HG03095 (cell line): Measurements from ENCODE around the gene ETNK2.

Experiments used
- ATAC-seq: cut with Tn5 transposase; IDR thresholded peaks from one replicate; pipeline ENCODE4 v1.9.1; 2021; ENCODE audit warnings: moderate library complexity; ENCODE audit not compliant: unreplicated experiment

Gene ETNK2

DNA sequence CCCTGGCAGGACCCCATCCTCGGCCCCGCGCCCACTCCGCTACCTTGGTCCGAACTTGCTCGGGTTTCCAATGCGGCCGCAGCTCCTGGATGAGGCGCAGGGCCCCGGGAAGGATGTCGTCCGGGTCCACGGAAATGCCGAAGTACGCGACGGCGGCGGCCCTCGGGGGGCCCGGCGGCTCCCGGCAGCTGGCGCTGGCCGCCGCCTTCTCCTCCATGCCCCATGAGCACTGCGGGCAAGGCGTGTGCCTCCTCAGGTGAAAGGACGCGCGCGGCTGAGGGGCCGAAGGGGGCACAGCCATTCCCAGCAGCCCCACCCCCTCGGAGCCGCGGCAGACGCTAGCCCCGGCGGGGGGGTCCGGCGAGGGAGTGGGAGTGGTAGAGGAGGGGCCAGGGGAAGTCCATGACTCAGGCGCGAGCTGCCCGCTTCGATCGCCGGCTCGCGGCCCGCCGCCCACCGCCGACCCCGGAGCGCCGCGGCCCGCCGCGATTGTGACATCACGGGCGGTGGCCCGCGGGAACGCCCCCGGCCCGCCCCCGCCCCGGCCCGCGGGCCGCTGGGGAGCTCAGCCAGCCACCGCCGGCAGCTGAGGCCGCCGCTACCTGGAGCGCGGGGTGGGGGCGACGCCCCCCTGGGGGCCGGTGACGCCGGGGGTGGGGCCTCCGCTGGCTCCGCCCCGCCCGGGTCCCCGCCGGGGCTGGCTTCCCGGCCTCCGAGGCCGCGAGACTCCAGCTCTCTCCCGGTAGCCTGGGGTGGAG is at the start of gene ETNK2:
TSS of gene ETNK2 (minus strand) at position 493 of the 758 bp plus-strand sequence. CDS start at position 301, 192 bp downstream.
- ATAC-seq: no peak

DNA sequence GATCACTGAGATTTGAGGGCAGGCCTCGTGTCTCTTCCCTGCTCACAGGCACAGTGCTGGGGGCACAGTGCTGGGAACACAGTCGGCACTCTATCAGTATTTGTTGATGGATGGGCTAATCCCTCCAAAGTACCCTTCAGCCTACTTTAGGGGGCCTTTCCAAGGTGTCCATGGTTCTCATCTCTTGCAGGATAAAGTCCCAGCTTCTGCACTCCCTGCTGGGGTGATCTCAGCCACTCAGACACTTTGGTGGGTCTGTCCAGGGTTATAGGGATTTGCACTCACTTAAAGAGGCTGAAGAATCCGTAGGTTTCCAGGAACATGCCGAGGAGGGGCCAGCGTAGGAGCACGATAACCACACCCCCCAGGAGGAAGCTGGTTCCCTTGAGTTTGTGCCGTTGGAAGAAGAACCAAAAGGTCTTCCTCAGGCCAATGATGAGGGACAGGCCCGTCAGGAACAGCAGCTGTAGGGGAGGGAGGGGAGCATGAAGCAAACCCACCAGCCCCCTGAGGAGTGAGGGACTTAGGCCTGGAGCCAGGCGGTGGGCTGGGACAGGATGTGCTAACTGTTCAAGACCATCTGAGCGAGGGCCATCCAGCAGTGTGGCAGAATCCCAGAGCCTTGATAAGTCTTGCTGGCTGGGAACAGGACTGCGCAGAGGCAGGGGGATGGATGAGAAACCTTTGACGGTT is 49.6 kb upstream of the ETNK2 start:
- no peak for ATAC-seq

DNA sequence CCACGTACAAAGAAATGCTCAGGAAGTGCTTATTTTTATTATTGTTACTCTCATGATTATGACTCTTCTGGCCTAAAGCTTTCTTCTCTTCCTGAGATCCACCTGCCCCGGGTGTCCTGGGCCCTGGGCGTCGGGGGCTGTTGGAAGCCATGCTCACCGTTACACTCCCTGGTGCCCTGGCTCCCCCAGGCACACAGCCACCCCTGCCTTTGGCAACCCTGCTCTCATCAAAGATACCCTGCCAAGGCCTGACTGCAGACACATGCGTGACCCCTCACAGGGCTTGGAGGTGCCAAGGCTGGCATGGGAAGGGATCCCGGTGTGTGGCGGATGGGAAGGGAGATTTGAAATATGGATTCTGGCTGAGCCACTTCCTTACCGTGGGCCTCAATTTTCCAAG is 47.7 kb upstream of the ETNK2 start:
- no peak for ATAC-seq

DNA sequence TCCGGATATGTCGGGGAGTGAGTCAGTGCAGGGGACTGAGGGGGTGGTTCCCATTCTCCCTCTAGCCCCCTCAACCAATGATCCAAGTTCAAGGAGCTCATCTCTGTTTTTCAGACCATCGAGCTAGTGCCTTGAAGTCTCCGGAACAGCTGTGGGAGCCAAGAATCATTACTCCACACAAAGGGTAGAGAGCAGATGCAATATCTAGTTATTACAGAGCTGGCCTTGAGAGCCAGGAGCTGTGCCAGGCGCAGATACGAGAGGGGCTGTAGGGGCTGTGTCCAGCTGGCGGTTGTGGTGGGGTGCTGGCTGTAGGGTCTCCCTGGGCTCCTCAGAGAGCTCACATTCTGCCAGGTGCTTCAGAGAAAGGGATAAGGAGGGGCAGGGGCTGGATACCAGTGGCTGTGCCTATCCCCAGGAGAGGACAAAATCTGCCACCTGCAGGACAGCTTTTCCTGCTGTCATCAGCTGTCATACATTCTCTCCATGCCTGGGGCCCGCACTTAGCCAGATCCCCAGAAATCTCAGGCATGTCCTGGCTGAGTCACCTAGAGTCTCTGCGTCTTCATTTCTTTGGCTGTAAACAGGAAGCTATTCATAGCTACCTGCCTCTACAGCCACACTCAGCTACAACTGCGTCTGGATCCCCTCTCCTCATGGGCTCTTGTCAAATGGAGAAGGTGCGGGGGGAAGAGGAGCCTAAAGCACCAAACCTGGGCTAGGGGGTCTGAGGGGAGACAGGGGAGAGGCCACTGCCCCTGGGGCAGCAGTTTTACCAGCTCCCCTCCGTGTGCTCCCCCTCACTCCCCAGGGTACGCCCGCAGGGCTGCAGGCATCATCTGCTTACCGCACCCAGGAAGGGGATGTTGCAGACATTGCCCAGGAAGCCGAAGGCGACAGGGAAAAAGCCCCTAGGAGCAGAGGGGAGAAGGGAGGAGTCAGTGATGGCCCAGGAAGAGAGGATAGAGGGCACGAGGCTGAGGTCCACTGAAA is 46.8 kb upstream of the ETNK2 start:
- no peak for ATAC-seq

GRCh38 chr1:204197068-204197467 is 45.2 kb upstream of the ETNK2 start:
- ATAC-seq: no peak

DNA sequence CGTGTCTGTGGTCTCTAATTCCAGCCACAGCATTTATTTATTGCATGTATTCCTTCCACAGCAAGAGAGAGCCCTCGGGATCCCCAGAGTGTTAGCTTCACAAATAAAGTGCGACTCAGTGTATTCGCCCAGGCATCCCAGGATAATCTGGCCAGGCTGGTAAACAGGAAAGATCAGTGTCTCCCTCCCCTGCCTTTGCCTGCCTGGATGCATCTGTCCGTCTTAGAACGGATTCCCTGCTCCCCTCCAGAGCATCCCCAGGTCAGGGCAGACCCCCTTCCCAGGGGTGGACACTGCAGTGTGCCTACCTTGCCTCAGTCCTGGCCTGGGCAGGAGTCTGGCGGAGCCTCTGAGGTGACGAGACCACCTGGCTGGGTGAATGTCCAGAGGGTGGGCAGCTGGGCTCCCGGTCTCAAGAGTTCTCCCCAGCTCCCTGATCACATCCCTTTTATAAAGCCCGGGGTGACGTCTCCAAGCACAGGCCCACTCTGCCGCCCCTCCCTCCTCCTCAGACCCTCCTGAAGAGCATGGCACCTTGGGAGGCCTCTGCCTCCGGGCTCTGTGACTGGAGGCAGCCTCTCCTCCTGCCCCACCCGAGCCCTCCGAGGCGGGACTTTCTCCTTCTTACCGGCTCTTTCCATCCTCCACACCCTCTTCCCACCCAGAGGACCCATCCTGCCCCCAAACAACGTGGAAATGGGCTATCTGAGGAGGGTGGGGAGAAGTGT is 44.4 kb upstream of the ETNK2 start, which contains the start of gene KISS1:
TSS of gene KISS1 (minus strand) at position 424 of the 728 bp plus-strand sequence. CDS start 3,615 bp downstream, outside the sequence.
- ATAC-seq: no peak

DNA sequence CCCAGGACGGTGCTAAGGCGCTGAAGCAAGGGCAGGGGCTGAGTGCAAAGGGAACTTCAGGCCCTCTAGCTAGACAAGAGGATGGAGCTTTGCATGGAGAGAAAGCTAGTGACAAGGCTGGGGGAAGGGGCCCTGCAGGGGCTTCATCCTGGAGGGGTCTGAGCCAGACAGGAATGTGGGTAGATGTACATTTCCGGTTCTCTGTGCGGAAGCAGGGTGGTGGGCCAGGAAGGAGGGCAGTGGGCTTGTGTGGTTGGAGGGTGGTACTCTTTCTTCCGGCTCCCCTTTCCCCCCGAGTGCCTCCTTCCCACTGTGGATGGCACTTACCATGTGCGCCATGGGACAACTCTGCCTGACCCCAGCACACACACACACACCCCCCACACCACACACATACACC is 42.9 kb upstream of the ETNK2 start:
- ATAC-seq: no peak

- ATAC-seq: no peak
Observed at GRCh38 chr1:204194080-204194479, 42.2 kb upstream of the ETNK2 start.

DNA sequence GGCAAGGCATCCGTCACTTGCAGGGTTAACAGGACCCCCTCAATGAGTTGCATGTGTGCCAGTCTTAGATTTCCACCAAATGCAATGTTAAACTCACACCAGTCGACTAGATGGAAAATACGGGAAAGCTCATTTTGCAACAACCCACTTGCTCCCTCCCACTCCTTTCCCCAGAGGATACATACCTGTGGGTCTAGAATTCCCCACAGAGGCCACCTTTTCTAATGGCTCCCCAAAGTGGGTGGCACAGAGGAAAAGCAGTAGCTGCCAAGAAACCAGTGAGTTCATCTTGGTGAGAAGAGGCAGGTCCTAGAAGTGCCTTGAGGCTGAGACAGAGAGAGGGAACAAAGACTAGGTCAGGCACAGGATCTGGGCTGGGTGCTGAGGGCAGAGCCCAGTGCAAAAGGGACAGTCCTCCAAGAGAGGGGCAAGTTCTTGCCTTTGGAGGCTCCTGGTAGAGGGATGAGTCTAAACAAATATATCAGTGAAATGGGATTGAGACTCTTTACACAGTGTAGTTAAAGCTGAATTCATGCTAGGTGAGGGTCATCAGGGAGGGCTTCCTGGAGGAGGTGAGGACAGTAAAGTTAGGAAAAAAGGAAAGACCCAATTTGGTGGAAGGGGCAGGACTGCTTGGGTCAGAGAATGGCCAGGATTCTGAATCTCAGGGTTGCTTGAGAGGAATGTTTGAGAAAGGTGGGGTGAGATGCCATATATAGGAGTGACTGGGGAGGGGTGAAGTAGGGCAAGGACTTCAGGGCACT is 40.9 kb upstream of the ETNK2 start:
- no peak for ATAC-seq

GRCh38 chr1:204192046-204192445 is 40.2 kb upstream of the ETNK2 start:
- ATAC-seq: no peak

DNA sequence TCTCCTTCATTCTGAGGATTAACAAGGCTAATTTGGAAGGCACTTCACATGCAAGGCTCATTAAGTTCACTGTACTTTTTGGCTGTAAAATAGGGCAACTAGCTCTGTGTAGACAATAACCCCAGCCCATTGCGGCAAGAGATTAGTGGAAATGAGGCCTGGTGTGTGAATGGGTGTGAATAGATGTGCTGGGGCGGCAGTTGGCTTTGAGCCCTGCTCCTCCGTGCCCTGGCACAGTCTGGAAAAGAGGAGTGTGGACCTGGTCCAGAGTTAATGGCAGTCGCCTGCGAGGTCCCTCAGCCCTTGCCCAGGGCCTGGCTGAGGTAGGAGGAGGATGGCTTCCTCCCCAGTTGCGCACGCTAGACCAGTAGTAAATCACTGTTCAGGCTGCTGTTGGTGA is 39.6 kb upstream of the ETNK2 start:
- ATAC-seq: no peak

DNA sequence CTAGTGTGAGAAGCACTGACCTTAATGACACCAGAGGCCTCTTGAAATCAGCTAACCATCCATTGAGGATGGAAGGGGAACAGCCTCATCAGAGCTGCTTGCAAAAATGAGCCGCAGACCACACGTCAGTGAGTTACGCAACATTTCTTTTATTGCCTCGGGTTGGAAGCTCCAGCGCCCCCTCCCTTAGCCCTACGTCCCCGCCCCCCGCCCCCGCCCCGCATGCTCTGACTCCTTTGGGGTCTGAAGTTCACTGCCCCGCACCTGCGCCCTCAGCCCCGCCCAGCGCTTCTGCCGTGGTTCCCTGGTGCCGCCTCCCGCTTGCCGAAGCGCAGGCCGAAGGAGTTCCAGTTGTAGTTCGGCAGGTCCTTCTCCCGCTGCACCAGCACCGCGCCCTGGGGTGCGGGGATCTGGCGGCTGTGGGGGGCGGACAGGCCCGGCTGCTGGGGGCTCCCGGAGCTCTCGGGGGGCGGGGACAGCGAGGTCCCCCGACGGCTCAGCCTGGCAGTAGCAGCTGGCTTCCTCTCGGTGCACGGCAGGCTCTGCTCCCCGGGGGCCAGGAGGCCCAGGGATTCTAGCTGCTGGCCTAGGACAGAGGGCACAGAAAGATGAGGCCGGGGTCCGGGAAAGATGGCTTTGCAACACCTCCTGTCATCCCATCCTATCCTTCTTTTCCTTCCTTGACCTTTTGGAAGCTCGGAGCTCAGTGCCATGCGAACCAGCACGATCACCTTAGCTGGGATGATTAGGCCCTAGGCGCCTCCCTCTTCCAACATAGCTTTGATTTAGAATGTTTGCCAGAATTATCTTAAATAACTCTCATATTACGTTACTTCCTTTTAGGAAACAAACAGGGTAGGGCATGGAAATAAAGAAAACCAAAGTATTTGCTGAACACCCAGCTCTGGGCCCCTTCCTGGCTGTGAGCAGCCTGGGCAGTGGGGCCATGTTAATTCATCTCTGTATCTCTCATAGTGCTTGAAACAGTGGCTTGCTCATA is 38.7 kb upstream of the ETNK2 start:
- ATAC-seq: no peak

DNA sequence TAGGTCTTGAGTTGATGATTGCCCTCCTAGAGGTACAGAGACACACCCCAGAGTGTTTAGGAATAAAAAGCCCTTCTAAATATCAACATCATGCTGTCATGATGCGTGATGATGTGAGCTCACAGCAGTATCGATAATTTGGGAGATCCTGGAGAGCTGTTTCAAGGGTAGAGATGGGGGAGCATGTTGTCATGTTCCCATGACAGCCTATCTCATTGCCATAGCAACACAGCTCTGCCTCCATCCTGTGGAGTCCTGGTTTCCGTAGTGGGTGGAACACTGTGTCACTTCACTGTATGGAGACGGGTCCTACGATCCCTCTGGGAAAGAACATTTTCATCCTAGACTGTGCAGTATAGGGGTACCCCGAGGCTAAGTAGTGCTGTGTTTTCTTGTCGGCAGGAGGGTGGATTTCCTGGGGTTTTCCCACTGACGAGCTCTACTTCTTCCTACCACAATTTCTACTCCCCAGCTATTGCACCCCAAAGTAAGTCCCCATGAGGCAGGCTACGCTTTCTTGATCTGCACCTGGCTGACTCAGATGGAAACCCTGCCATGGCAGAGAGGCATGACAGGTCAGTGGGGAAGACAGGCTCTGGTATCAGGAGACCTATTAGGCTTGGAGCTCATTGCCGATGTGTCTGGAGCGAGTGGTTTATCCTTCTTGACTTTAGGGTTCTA is 37.3 kb upstream of the ETNK2 start:
- no peak for ATAC-seq

GRCh38 chr1:204186597-204186996 is 34.8 kb upstream of the ETNK2 start:
- ATAC-seq: no peak

DNA sequence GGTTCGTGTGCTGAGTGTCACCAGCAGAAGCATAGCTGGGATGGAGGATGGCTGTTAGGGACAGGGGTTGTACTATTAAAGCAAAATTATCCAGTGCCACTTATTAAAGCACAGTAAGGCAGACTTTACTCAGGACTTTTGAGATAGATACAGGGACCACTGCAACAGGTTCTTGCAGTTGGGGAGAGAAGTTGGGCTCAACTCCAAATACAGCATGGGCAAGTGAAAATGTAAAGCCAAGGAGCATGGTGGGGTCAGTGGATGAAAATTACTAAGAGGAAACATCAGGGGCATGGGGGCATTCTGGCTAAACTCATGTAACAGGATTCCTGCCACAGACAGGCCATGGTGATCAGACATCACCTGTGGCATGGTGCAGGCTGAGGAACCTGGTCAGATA is 29.3 kb upstream of the ETNK2 start:
- ATAC-seq: no peak

DNA sequence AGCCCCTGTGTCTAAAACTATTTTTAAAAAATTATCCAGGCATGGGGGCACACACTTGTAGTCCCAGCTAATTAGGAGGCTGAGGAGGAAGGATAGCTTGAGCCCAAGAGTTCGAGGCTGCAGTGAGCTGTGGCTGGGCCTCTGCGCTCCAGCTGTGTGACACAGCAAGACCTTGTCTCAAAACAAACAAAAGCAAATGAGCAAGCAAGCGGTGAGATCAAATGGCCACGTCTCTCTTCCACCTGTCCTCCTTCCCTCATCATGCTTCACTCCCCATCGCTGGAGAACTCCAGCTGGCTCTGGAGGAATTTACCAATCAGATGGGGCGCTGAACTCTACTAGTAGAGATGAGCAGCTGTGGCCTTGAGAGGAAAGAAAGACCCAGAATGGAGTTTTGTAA is 28.3 kb upstream of the ETNK2 start:
- no peak for ATAC-seq

- no peak for ATAC-seq
Observed at GRCh38 chr1:204178487-204179281, 26.8 kb upstream of the ETNK2 start.
